Mucosa of stomach (tissue), 1 donor: ENCODE data around the gene POR.

ENCODE experiments used
- H3K27me3 ChIP-seq: one replicate; pipeline ENCODE4 v1.7.0; 2013; ENCODE audit warnings: mild to moderate bottlenecking, low read length; ENCODE audit not compliant: control insufficient read depth, insufficient read depth
- H3K36me3 ChIP-seq: one replicate; pipeline ENCODE4 v1.7.0; 2013; ENCODE audit warnings: low read length; ENCODE audit not compliant: control insufficient read depth, insufficient read depth
- H3K4me1 ChIP-seq: one replicate; pipeline ENCODE4 v1.7.0; 2013; ENCODE audit warnings: mild to moderate bottlenecking, low read length; ENCODE audit not compliant: control insufficient read depth, insufficient read depth
- H3K4me3 ChIP-seq: one replicate; pipeline ENCODE4 v1.7.0; 2013; ENCODE audit warnings: low read length
- H3K9ac ChIP-seq: one replicate; pipeline ENCODE4 v1.7.0; 2013; ENCODE audit warnings: mild to moderate bottlenecking, low read length, moderate library complexity
- H3K9me3 ChIP-seq: one replicate; pipeline ENCODE4 v1.7.0; 2013; ENCODE audit warnings: mild to moderate bottlenecking, low read length, moderate library complexity; ENCODE audit not compliant: control insufficient read depth
- donor health status: Pancreatic carcinoma.

Gene POR

GRCh38 chr7:75925717-75926435 lies 10.9 kb downstream of the POR start:
- H3K4me1 ChIP-seq = peaks cover 9% of the 10 kb centered on the region
- no peak overlapping the region for H3K4me3 ChIP-seq
- H3K36me3 ChIP-seq = no peaks in the 10 kb centered on the region
- H3K9ac ChIP-seq = no peak overlapping the region
- no peaks in the 10 kb centered on the region for H3K9me3 ChIP-seq
- no peaks in the 10 kb centered on the region for H3K27me3 ChIP-seq

GRCh38 chr7:75928568-75928914 lies 13.6 kb downstream of the POR start:
- no peaks in the 10 kb centered on the region for H3K4me1 ChIP-seq
- no peak overlapping the region for H3K4me3 ChIP-seq
- no peak overlapping the region for H3K9ac ChIP-seq
- H3K27me3 ChIP-seq = no peaks in the 10 kb centered on the region
- H3K9me3 ChIP-seq = no peaks in the 10 kb centered on the region
- H3K36me3 ChIP-seq = no peaks in the 10 kb centered on the region

GRCh38 chr7:75931680-75932079 lies 16.7 kb downstream of the POR start:
- H3K4me1 ChIP-seq = no peaks in the 10 kb centered on the region
- no peak overlapping the region for H3K4me3 ChIP-seq
- H3K36me3 ChIP-seq = no peaks in the 10 kb centered on the region
- H3K9me3 ChIP-seq = no peaks in the 10 kb centered on the region
- H3K9ac ChIP-seq = no peak overlapping the region
- no peaks in the 10 kb centered on the region for H3K27me3 ChIP-seq

GRCh38 chr7:75937958-75938786 lies 23.2 kb downstream of the POR start:
- no peaks in the 10 kb centered on the region for H3K4me1 ChIP-seq
- no peak overlapping the region for H3K4me3 ChIP-seq
- no peaks in the 10 kb centered on the region for H3K9me3 ChIP-seq
- no peaks in the 10 kb centered on the region for H3K27me3 ChIP-seq
- H3K9ac ChIP-seq = no peak overlapping the region
- H3K36me3 ChIP-seq = no peaks in the 10 kb centered on the region

GRCh38 chr7:75938921-75939320 lies 24.0 kb downstream of the POR start:
- no peaks in the 10 kb centered on the region for H3K9me3 ChIP-seq
- no peak overlapping the region for H3K9ac ChIP-seq
- H3K4me1 ChIP-seq = peaks cover 7% of the 10 kb centered on the region
- no peaks in the 10 kb centered on the region for H3K27me3 ChIP-seq
- no peaks in the 10 kb centered on the region for H3K36me3 ChIP-seq
- no peak overlapping the region for H3K4me3 ChIP-seq

GRCh38 chr7:75943864-75944263 lies 28.9 kb downstream of the POR start:
- Histone ChIP-seq H3K9me3 (no peaks in the 10 kb centered on the region), H3K4me1 (peaks cover 52% of the 10 kb centered on the region), H3K36me3 (no peaks in the 10 kb centered on the region), H3K9ac (no peak overlapping the region), H3K4me3 (no peak overlapping the region), H3K27me3 (no peaks in the 10 kb centered on the region)

GRCh38 chr7:75944507-75944906 lies 29.6 kb downstream of the POR start:
- H3K9ac ChIP-seq = peak overlapping the region; percentile 32
- no peak overlapping the region for H3K4me3 ChIP-seq
- no peaks in the 10 kb centered on the region for H3K9me3 ChIP-seq
- no peaks in the 10 kb centered on the region for H3K27me3 ChIP-seq
- no peaks in the 10 kb centered on the region for H3K36me3 ChIP-seq
- peaks cover 52% of the 10 kb centered on the region for H3K4me1 ChIP-seq

GRCh38 chr7:75945297-75946168 lies 30.6 kb downstream of the POR start:
- peaks cover 52% of the 10 kb centered on the region for H3K4me1 ChIP-seq
- H3K9ac ChIP-seq = peak overlapping the region; percentile 32
- no peaks in the 10 kb centered on the region for H3K27me3 ChIP-seq
- H3K9me3 ChIP-seq = no peaks in the 10 kb centered on the region
- H3K36me3 ChIP-seq = no peaks in the 10 kb centered on the region
- H3K4me3 ChIP-seq = peak overlapping the region; percentile 3

GRCh38 chr7:75946207-75946855 lies 31.4 kb downstream of the POR start:
- H3K4me3 ChIP-seq = no peak overlapping the region
- peak overlapping the region; percentile 10 for H3K9ac ChIP-seq
- H3K27me3 ChIP-seq = no peaks in the 10 kb centered on the region
- H3K9me3 ChIP-seq = no peaks in the 10 kb centered on the region
- H3K4me1 ChIP-seq = peaks cover 55% of the 10 kb centered on the region
- H3K36me3 ChIP-seq = no peaks in the 10 kb centered on the region

- no peaks in the 10 kb centered on the region for H3K27me3 ChIP-seq
- H3K9me3 ChIP-seq = no peaks in the 10 kb centered on the region
- no peaks in the 10 kb centered on the region for H3K36me3 ChIP-seq
- no peak overlapping the region for H3K9ac ChIP-seq
- H3K4me1 ChIP-seq = peaks cover 58% of the 10 kb centered on the region
- no peak overlapping the region for H3K4me3 ChIP-seq
These were observed 33.2 kb downstream of the POR start for GRCh38 chr7:75948179-75948578.

- Histone ChIP-seq H3K27me3 (no peaks in the 10 kb centered on the region), H3K36me3 (no peaks in the 10 kb centered on the region), H3K4me1 (peaks cover 39% of the 10 kb centered on the region), H3K9me3 (no peaks in the 10 kb centered on the region), H3K4me3 (no peak overlapping the region), H3K9ac (peak overlapping the region; percentile 34)
These were observed 35.2 kb downstream of the POR start for GRCh38 chr7:75950111-75950681.
